Keratinocyte (primary cell): ENCODE measurements around the gene VPS41. TPM values are rescaled to one million over a fixed set of nuclear protein-coding genes. Genes with fewer than 3 reads are reported as not detected.

ENCODE experiments used
- DNase-seq: peaks from one replicate; pipeline ENCODE4 v3.0.0-alpha.2; 2011; ENCODE audit warnings: low read depth, missing footprints, low spot score
- FAIRE-seq: peaks from 2 replicates; lab custom pipeline; 2011; peaks lifted over from hg19 to GRCh38; lab: Jason Lieb, UNC
- H2AFZ ChIP-seq: 2 replicates; pipeline ENCODE4 v1.6.0; 2012; ENCODE audit warnings: low read length, control low read depth, inconsistent platforms; ENCODE audit not compliant: control insufficient read depth
- H3K27ac ChIP-seq: 2 replicates; pipeline ENCODE4 v1.5.1; 2011; ENCODE audit warnings: low read length; ENCODE audit not compliant: control insufficient read depth, insufficient read depth
- H3K27me3 ChIP-seq: 3 replicates; pipeline ENCODE4 v1.6.0; 2011; ENCODE audit warnings: low read length; ENCODE audit not compliant: control insufficient read depth, insufficient read depth; ENCODE audit errors: extremely low read depth
- H3K36me3 ChIP-seq, 2 experiments: 2 replicates in 1 of 2; 3 replicates in 1 of 2; pipeline ENCODE4 v1.5.1; 2011; ENCODE audit warnings: low read length in 2 of 2, mild to moderate bottlenecking in 1 of 2; ENCODE audit not compliant: control insufficient read depth in 2 of 2, insufficient read depth in 2 of 2; ENCODE audit errors: extremely low read depth in 1 of 2
- H3K4me1 ChIP-seq: 3 replicates; pipeline ENCODE4 v1.5.1; 2011; ENCODE audit warnings: low read length; ENCODE audit not compliant: control insufficient read depth, insufficient read depth; ENCODE audit errors: extremely low read depth
- H3K4me2 ChIP-seq: 3 replicates; pipeline ENCODE4 v1.6.0; 2011; ENCODE audit warnings: low read depth, low read length; ENCODE audit not compliant: control insufficient read depth, insufficient read depth; ENCODE audit errors: extremely low read depth
- H3K4me3 ChIP-seq, 3 experiments: fragments of 200-600 bp in 1 of 3; sonication (generic) in 1 of 3; 2 replicates in 2 of 3; 3 replicates in 1 of 3; pipeline ENCODE4 v1.5.1; 2011 to 2016; ENCODE audit warnings: low read length in 3 of 3, mild to moderate bottlenecking in 3 of 3, control low read depth in 2 of 3, inconsistent platforms in 1 of 3, low read depth in 1 of 3, mixed read lengths in 1 of 3, mixed run types in 1 of 3, moderate library complexity in 1 of 3; ENCODE audit not compliant: control insufficient read depth in 2 of 3, insufficient read depth in 2 of 3; ENCODE audit errors: extremely low read depth in 1 of 3
- H3K79me2 ChIP-seq: 2 replicates; pipeline ENCODE4 v1.6.0; 2012; ENCODE audit warnings: low read length; ENCODE audit not compliant: control insufficient read depth, insufficient read depth
- H3K9ac ChIP-seq: 3 replicates; pipeline ENCODE4 v1.6.0; 2011; ENCODE audit warnings: low read length; ENCODE audit not compliant: control insufficient read depth, insufficient read depth; ENCODE audit errors: extremely low read depth
- H3K9me1 ChIP-seq: 3 replicates; pipeline ENCODE4 v1.6.0; 2011; ENCODE audit warnings: low read length; ENCODE audit not compliant: control insufficient read depth, insufficient read depth; ENCODE audit errors: extremely low read depth
- H3K9me3 ChIP-seq: 2 replicates; pipeline ENCODE4 v1.5.1; 2012; ENCODE audit warnings: low read depth, low read length; ENCODE audit not compliant: control insufficient read depth
- H4K20me1 ChIP-seq: 3 replicates; pipeline ENCODE4 v1.6.0; 2011; ENCODE audit warnings: low read length; ENCODE audit not compliant: control insufficient read depth, insufficient read depth; ENCODE audit errors: extremely low read depth
- CTCF ChIP-seq, 3 experiments: IDR thresholded peaks in 1 of 3; conservative IDR thresholded peaks in 1 of 3; optimal IDR thresholded peaks in 1 of 3; 2 replicates in 2 of 3; 3 replicates in 1 of 3; pipeline versions ENCODE3 to v1.5.1; 2011; ENCODE audit warnings: low read length in 3 of 3, mild to moderate bottlenecking in 3 of 3, moderate library complexity in 2 of 3, control low read depth in 1 of 3, inconsistent platforms in 1 of 3; ENCODE audit not compliant: insufficient read depth in 2 of 3; ENCODE audit errors: extremely low read depth in 1 of 3
- EZH2 ChIP-seq: IDR thresholded peaks from one replicate; pipeline ENCODE4 v1.6.1; 2012; ENCODE audit warnings: inconsistent platforms, mild to moderate bottlenecking, low read length, moderate library complexity
- dilution Hi-C: fragments of 300-500 bp; cut with MboI; formaldehyde crosslinking; loops from one replicate; pipeline ENCODE4 v1.7.0; 2020; ENCODE audit warnings: low sequenced_read_pairs; ENCODE audit not compliant: extremely low pct_ligation_motif_present
- polyA plus RNA-seq, 5 experiments: library from polyadenylated mRNA; depleted of rRNA in 3 of 5; stranded (reverse) in 3 of 5; stranded (forward) in 1 of 5; unstranded in 1 of 5; fragments of >200 nt; gene quantifications; 1 replicate in 1 of 5; 2 replicates in 3 of 5; 3 replicates in 1 of 5; pipeline versions ENCODE4 v1.2.1 to v1.2.3, GENCODE V29; 2011 to 2012; ENCODE audit warnings: missing spikeins in 2 of 5, low read depth in 1 of 5, low replicate concordance in 1 of 5

Gene VPS41
- polyA plus RNA-seq, 1 donor (not counting 4 experiments of a cell fraction or from before 2014, with no cell fraction given) = 38.1 TPM

GRCh38 chr7:38881015-38881414 lies 28.0 kb downstream of the VPS41 start:
- Histone ChIP-seq H3K27me3 (no peaks in the 10 kb centered on the region), H3K27ac (no peak overlapping the region), H3K36me3 (no peaks in the 10 kb centered on the region), H4K20me1 (no peaks in the 10 kb centered on the region), H3K4me1 (peaks cover 23% of the 10 kb centered on the region), H3K4me2 (no peak overlapping the region), H3K79me2 (peaks cover 6% of the 10 kb centered on the region), H2AFZ (no peak overlapping the region), H3K9me1 (no peaks in the 10 kb centered on the region), H3K9ac (no peak overlapping the region), H3K4me3 (no peak overlapping the region), H3K9me3 (no peaks in the 10 kb centered on the region)
- TF ChIP-seq EZH2 = no peak
- peak in 1 of 3 experiments; percentile 17 for TF ChIP-seq CTCF (optimal IDR thresholded peaks at IDR 0.05 in 1 of 3, IDR thresholded peaks at IDR 0.05 in 1 of 3, conservative IDR thresholded peaks at IDR 0.05 in 1 of 3; ENCODE audit: extremely low read depth in 1 of 3, insufficient read depth in 2 of 3, low read length in 3 of 3)
- dilution Hi-C loops = no loop called here
- FAIRE-seq (peak; percentile 49), DNase-seq (no peak)

- Histone ChIP-seq H3K36me3 (no peaks in the 10 kb centered on the region), H2AFZ (no peak overlapping the region), H3K4me3 (no peak overlapping the region), H3K79me2 (peaks cover 6% of the 10 kb centered on the region), H3K4me2 (no peak overlapping the region), H3K9me3 (no peaks in the 10 kb centered on the region), H3K9ac (no peak overlapping the region), H3K9me1 (no peaks in the 10 kb centered on the region), H3K27ac (no peak overlapping the region), H3K27me3 (no peaks in the 10 kb centered on the region), H4K20me1 (no peaks in the 10 kb centered on the region), H3K4me1 (peaks cover 23% of the 10 kb centered on the region)
- DNase-seq (no peak), FAIRE-seq (peak; percentile 29)
- TF ChIP-seq CTCF (optimal IDR thresholded peaks at IDR 0.05 in 1 of 3, IDR thresholded peaks at IDR 0.05 in 1 of 3, conservative IDR thresholded peaks at IDR 0.05 in 1 of 3; ENCODE audit: extremely low read depth in 1 of 3, insufficient read depth in 2 of 3, low read length in 3 of 3) = no peak
- no peak for TF ChIP-seq EZH2
- dilution Hi-C loops = no loop called here
Observed at GRCh38 chr7:38880454-38880853, 28.5 kb downstream of the VPS41 start.
